K562 (cell line): ENCODE data around the gene LOXL3. TPM values are rescaled to one million over a fixed set of nuclear protein-coding genes. Genes with fewer than 3 reads are reported as not detected.

Experiments used
- ATF7 ChIP-seq: fragments of 450-650 bp; IDR thresholded peaks from 2 replicates; pipeline ENCODE4 v1.7.1; 2014; ENCODE audit warnings: mild to moderate bottlenecking, moderate library complexity
- ETV5 ChIP-seq: sonication (generic); formaldehyde crosslinking; IDR thresholded peaks from 2 replicates; pipeline ENCODE4 v1.4.0; 2020; ENCODE audit warnings: low read depth, mild to moderate bottlenecking, missing genetic modification reagents
- HDGF ChIP-seq: fragments of 450-650 bp; IDR thresholded peaks from 2 replicates; pipeline ENCODE4 v1.6.1; 2016
- KLF16 ChIP-seq: IDR thresholded peaks from 2 replicates; pipeline ENCODE4 v1.6.1; 2016; ENCODE audit warnings: antibody characterized with exemption
- MYBL2 ChIP-seq, 2 experiments: fragments of 450-650 bp in 1 of 2; sonication (generic) in 1 of 2; formaldehyde crosslinking in 1 of 2; IDR thresholded peaks; 2 replicates each; pipeline versions ENCODE4 v1.6.1 to v1.8.1; 2017 to 2022; ENCODE audit warnings: borderline replicate concordance in 1 of 2, inconsistent platforms in 1 of 2, low read depth in 1 of 2, mild to moderate bottlenecking in 1 of 2, missing genetic modification reagents in 1 of 2, moderate library complexity in 1 of 2
- NFRKB ChIP-seq: fragments of 450-650 bp; IDR thresholded peaks from 2 replicates; pipeline ENCODE4 v1.6.1; 2016; ENCODE audit warnings: low read depth
- TAL1 ChIP-seq: fragments of 450-650 bp; IDR thresholded peaks from 2 replicates; pipeline ENCODE4 v1.6.1; 2016; ENCODE audit warnings: mild to moderate bottlenecking
- TARDBP ChIP-seq: fragments of 450-650 bp; IDR thresholded peaks from 2 replicates; pipeline ENCODE4 v1.6.1; 2016
- TEAD4 ChIP-seq, 2 experiments: sonication (generic) in 1 of 2; formaldehyde crosslinking in 1 of 2; IDR thresholded peaks; 2 replicates each; pipeline versions ENCODE4 v1.6.1 to v1.8.0; 2012 to 2022; ENCODE audit warnings: borderline replicate concordance in 1 of 2, inconsistent platforms in 1 of 2, low read length in 1 of 2, mild to moderate bottlenecking in 1 of 2, missing genetic modification reagents in 1 of 2
- TGIF2 ChIP-seq: sonication (generic); formaldehyde crosslinking; IDR thresholded peaks from 2 replicates; pipeline ENCODE4 v1.8.1; 2022; ENCODE audit warnings: mild to moderate bottlenecking, missing genetic modification reagents, moderate library complexity
- TOE1 ChIP-seq, 2 experiments: fragments of 450-650 bp in 1 of 2; sonication (generic) in 1 of 2; formaldehyde crosslinking in 1 of 2; IDR thresholded peaks; 2 replicates each; pipeline versions ENCODE4 v1.7.1 to v1.8.0; 2016 to 2022; ENCODE audit warnings: borderline replicate concordance in 2 of 2, mild to moderate bottlenecking in 2 of 2, antibody characterized with exemption in 1 of 2, inconsistent platforms in 1 of 2, low read depth in 1 of 2, missing genetic modification reagents in 1 of 2, moderate library complexity in 1 of 2
- ZFP30 ChIP-seq: fragments of 250-450 bp; sonication (Bioruptor Pico); IDR thresholded peaks from 2 replicates; pipeline ENCODE4 v1.8.0; 2022; ENCODE audit warnings: moderate library complexity, mild to moderate bottlenecking, inconsistent platforms, borderline replicate concordance
- ZKSCAN8 ChIP-seq: fragments of 200-800 bp; sonication (Bioruptor generic); IDR thresholded peaks from 2 replicates; pipeline ENCODE4 v1.6.1; 2016; ENCODE audit warnings: missing genetic modification characterization, missing compliant biosample characterization
- ZNF785 ChIP-seq: fragments of 250-450 bp; sonication (Bioruptor Pico); IDR thresholded peaks from 2 replicates; pipeline ENCODE4 v1.4.0; 2020; ENCODE audit warnings: mild to moderate bottlenecking
- polyA plus RNA-seq, 8 experiments: library from polyadenylated mRNA; depleted of rRNA in 4 of 8; stranded (reverse) in 5 of 8; unstranded in 3 of 8; fragments of >200 nt; fragmentation: Nextera tagmentation in 2 of 8; fragmentation: Illumina TruSeq in 1 of 8; extraction: Ambion mirVana in 2 of 8; extraction: Trizol in 1 of 8; gene quantifications; 2 replicates each; pipeline versions ENCODE4 v1.2.1 to v1.2.3, GENCODE V29; 2011 to 2014; ENCODE audit warnings: inconsistent platforms in 1 of 8, missing spikeins in 1 of 8
- total RNA-seq, 7 experiments: library from RNA; depleted of rRNA in 6 of 7; stranded (reverse); fragments of >200 nt in 6 of 7; fragmentation: Illumina TruSeq in 2 of 7; extraction: Trizol in 2 of 7; gene quantifications; 2 replicates each; pipeline versions ENCODE4 v1.2.1 to v1.2.3, GENCODE V29; 2011 to 2021; ENCODE audit warnings: low replicate concordance in 1 of 7
- TF ChIP-seq, protein P1 (sequence below): fragments of 250-450 bp; sonication (Bioruptor Pico); IDR thresholded peaks from 2 replicates; pipeline ENCODE4 v1.8.0; 2022; ENCODE audit warnings: moderate library complexity, mild to moderate bottlenecking, inconsistent platforms
- TF ChIP-seq, protein P2 (sequence below): fragments of 250-450 bp; sonication (Bioruptor Pico); IDR thresholded peaks from 2 replicates; pipeline ENCODE4 v1.5.0; 2020; ENCODE audit warnings: mild to moderate bottlenecking
- TF ChIP-seq, protein P3 (sequence below): sonication (generic); formaldehyde crosslinking; IDR thresholded peaks from 2 replicates; pipeline ENCODE4 v1.8.0; 2022; ENCODE audit warnings: mild to moderate bottlenecking, low read depth, missing genetic modification reagents
- TF ChIP-seq, protein P4 (sequence below): fragments of 450-650 bp; IDR thresholded peaks from 2 replicates; pipeline ENCODE4 v1.6.1; 2016; ENCODE audit warnings: mild to moderate bottlenecking
- TF ChIP-seq, protein P5 (sequence below): fragments of 450-650 bp; IDR thresholded peaks from 2 replicates; pipeline ENCODE4 v1.6.1; 2016; ENCODE audit warnings: missing biosample characterization, missing genetic modification characterization

The LOXL3 gene
- total and polyA plus RNA-seq, 9 of the 15 experiments (the other 6 are each of a cell fraction or from before 2014, with no cell fraction given): 0.22 to 0.99 (median 0.31) TPM

DNA sequence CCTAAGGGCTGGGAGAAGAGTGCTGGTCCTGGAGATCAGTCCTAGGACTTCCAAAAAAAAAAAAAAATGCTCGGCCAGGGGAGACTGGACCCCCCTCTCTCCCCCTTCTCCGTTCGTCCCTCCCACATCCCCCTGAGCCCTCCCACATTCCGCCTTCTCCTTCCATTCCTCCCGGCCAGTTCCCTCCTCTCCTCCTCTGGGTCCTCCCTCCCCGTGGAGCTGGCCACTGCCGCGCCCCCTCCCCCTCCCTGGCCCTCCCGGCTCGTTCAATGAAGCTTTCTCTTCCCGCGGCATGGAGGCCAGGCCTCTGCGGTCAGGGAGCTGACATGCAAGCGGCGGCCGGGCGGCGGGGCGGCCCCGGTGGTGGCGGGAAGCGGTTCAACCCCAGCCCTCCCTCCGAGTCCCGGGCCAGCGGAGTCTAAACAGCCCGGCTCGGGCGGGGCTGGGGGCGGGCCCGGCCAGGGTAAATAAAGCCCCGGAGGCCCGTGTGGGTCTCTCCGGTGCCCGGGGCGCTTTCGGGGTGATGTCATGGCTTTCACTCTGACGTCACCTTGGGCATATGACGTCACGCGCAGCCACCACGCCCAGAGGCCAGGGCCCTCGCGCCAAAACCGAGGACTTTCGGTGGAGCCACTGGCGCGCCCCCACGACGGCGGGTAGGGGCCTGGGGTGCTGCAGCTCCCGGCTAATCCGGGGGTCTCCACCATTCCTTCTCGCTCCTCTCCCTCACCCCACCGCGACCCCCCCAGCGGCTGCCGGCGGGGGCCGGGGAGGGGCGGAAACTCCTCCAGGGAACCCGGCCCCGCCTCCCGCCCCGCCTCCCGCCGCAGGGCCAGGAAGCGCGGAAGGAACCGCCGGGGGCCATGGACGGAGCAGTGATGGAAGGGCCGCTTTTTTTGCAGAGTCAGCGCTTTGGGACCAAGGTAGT lies at the start of gene LOXL3, which contains the start of gene DOK1 (continued):
- TF ChIP-seq HDGF: 0 out of 2 replicates have a peak, but pooled peaks have one; percentile 5
- TF ChIP-seq, protein P1, sequence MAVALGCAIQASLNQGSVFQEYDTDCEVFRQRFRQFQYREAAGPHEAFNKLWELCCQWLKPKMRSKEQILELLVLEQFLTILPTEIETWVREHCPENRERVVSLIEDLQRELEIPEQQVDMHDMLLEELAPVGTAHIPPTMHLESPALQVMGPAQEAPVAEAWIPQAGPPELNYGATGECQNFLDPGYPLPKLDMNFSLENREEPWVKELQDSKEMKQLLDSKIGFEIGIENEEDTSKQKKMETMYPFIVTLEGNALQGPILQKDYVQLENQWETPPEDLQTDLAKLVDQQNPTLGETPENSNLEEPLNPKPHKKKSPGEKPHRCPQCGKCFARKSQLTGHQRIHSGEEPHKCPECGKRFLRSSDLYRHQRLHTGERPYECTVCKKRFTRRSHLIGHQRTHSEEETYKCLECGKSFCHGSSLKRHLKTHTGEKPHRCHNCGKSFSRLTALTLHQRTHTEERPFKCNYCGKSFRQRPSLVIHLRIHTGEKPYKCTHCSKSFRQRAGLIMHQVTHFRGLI: no peak
- TF ChIP-seq ZNF785 (CRISPR knock-in tag): no peak
- TF ChIP-seq ETV5 (CRISPR knock-in tag): 0 out of 2 replicates have a peak, but pooled peaks have one; percentile 14
- TF ChIP-seq, protein P2, sequence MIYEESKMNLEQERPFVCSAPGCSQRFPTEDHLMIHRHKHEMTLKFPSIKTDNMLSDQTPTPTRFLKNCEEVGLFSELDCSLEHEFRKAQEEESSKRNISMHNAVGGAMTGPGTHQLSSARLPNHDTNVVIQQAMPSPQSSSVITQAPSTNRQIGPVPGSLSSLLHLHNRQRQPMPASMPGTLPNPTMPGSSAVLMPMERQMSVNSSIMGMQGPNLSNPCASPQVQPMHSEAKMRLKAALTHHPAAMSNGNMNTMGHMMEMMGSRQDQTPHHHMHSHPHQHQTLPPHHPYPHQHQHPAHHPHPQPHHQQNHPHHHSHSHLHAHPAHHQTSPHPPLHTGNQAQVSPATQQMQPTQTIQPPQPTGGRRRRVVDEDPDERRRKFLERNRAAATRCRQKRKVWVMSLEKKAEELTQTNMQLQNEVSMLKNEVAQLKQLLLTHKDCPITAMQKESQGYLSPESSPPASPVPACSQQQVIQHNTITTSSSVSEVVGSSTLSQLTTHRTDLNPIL: no peak
- peak; percentile 99 for TF ChIP-seq ATF7
- TF ChIP-seq TOE1 (IDR thresholded peaks at IDR 0.05; ENCODE audit: borderline replicate concordance): no peak
- no peak for TF ChIP-seq TOE1 (CRISPR knock-in tag; IDR thresholded peaks at IDR 0.05; ENCODE audit: borderline replicate concordance, low read depth)
- TF ChIP-seq ZKSCAN8 (CRISPR knock-in tag): no peak
- TF ChIP-seq MYBL2 (IDR thresholded peaks at IDR 0.05; ENCODE audit: low read depth): no peak
- TF ChIP-seq MYBL2 (CRISPR knock-in tag; IDR thresholded peaks at IDR 0.05; ENCODE audit: borderline replicate concordance): no peak
- TF ChIP-seq, protein P3, sequence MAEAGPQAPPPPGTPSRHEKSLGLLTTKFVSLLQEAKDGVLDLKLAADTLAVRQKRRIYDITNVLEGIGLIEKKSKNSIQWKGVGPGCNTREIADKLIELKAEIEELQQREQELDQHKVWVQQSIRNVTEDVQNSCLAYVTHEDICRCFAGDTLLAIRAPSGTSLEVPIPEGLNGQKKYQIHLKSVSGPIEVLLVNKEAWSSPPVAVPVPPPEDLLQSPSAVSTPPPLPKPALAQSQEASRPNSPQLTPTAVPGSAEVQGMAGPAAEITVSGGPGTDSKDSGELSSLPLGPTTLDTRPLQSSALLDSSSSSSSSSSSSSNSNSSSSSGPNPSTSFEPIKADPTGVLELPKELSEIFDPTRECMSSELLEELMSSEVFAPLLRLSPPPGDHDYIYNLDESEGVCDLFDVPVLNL (CRISPR knock-in tag): no peak
- TF ChIP-seq, protein P4, sequence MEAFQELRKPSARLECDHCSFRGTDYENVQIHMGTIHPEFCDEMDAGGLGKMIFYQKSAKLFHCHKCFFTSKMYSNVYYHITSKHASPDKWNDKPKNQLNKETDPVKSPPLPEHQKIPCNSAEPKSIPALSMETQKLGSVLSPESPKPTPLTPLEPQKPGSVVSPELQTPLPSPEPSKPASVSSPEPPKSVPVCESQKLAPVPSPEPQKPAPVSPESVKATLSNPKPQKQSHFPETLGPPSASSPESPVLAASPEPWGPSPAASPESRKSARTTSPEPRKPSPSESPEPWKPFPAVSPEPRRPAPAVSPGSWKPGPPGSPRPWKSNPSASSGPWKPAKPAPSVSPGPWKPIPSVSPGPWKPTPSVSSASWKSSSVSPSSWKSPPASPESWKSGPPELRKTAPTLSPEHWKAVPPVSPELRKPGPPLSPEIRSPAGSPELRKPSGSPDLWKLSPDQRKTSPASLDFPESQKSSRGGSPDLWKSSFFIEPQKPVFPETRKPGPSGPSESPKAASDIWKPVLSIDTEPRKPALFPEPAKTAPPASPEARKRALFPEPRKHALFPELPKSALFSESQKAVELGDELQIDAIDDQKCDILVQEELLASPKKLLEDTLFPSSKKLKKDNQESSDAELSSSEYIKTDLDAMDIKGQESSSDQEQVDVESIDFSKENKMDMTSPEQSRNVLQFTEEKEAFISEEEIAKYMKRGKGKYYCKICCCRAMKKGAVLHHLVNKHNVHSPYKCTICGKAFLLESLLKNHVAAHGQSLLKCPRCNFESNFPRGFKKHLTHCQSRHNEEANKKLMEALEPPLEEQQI: no peak
- TF ChIP-seq KLF16: no peak
- TF ChIP-seq TARDBP: peak; percentile 99
- TF ChIP-seq TGIF2 (CRISPR knock-in tag): no peak
- TF ChIP-seq TAL1: no peak
- TF ChIP-seq ZFP30 (CRISPR knock-in tag): no peak
- TF ChIP-seq, protein P5, sequence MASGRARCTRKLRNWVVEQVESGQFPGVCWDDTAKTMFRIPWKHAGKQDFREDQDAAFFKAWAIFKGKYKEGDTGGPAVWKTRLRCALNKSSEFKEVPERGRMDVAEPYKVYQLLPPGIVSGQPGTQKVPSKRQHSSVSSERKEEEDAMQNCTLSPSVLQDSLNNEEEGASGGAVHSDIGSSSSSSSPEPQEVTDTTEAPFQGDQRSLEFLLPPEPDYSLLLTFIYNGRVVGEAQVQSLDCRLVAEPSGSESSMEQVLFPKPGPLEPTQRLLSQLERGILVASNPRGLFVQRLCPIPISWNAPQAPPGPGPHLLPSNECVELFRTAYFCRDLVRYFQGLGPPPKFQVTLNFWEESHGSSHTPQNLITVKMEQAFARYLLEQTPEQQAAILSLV (tag): no peak
- TF ChIP-seq TEAD4 (IDR thresholded peaks at IDR 0.05; ENCODE audit: low read length): no peak
- no peak for TF ChIP-seq TEAD4 (CRISPR knock-in tag; IDR thresholded peaks at IDR 0.05; ENCODE audit: borderline replicate concordance)
- peak; percentile 49; the same call in 1 of the 2 replicates for TF ChIP-seq NFRKB
